H1 (cell line): ENCODE measurements around the gene FBLN2. TPM values are rescaled to one million over a fixed set of nuclear protein-coding genes. Genes with fewer than 3 reads are reported as not detected.

Source experiments
- CTCF ChIA-PET: fragments of 300-600 bp; sonication (Branson Sonifier 250); formaldehyde crosslinking; loops from one replicate; lab custom pipeline; 2021; ENCODE audit not compliant: partially characterized antibody; lab: Charles Lee
- POLR2A ChIA-PET: fragments of 300-600 bp; sonication (Branson Sonifier 250); formaldehyde crosslinking; loops from one replicate; lab custom pipeline; 2021; ENCODE audit warnings: inconsistent platforms; ENCODE audit not compliant: partially characterized antibody; lab: Charles Lee
- DNase-seq, 2 experiments: peaks; one replicate each; pipeline versions ENCODE4 v3.0.0 to v3.0.0-alpha.2; 2010 to 2022; ENCODE audit warnings: low spot score in 2 of 2, low read depth in 1 of 2, mixed read lengths in 1 of 2
- FAIRE-seq: peaks from 2 replicates; lab custom pipeline; 2011; peaks lifted over from hg19 to GRCh38; lab: Jason Lieb, UNC
- H2AFZ ChIP-seq: 2 replicates; pipeline ENCODE4 v1.8.1; 2012; ENCODE audit warnings: low read length, inconsistent platforms
- H2AK5ac ChIP-seq: 2 replicates; pipeline ENCODE4 v1.6.1; 2013; ENCODE audit warnings: low read depth, low read length
- H2BK120ac ChIP-seq: replicated peaks from 2 replicates; pipeline ENCODE3; 2013; ENCODE audit warnings: low read depth, low read length, inconsistent platforms
- H2BK12ac ChIP-seq: 2 replicates; pipeline ENCODE4 v1.6.1; 2013; ENCODE audit warnings: low read depth, low read length
- H2BK15ac ChIP-seq: 2 replicates; pipeline ENCODE4 v1.6.1; 2013; ENCODE audit warnings: low read length
- H2BK20ac ChIP-seq: 2 replicates; pipeline ENCODE4 v1.6.1; 2013; ENCODE audit warnings: low read length
- H2BK5ac ChIP-seq: 2 replicates; pipeline ENCODE4 v1.6.1; 2013; ENCODE audit warnings: low read depth, low read length
- H3K14ac ChIP-seq: 2 replicates; pipeline ENCODE4 v1.6.1; 2013; ENCODE audit warnings: inconsistent platforms; ENCODE audit not compliant: insufficient read length
- H3K18ac ChIP-seq: 2 replicates; pipeline ENCODE4 v1.6.1; 2013; ENCODE audit warnings: low read length; ENCODE audit errors: extremely low read depth
- H3K23ac ChIP-seq: 2 replicates; pipeline ENCODE4 v1.6.1; 2013; ENCODE audit warnings: inconsistent platforms; ENCODE audit not compliant: insufficient read length
- H3K23me2 ChIP-seq: 2 replicates; pipeline ENCODE4 v1.6.1; 2013; ENCODE audit warnings: low read depth, low read length
- H3K27ac ChIP-seq: 2 replicates; pipeline ENCODE4 v1.6.1; 2011; ENCODE audit warnings: low read depth, low read length, inconsistent platforms
- H3K27me3 ChIP-seq, 4 experiments: replicated peaks in 1 of 4; 1 replicate in 1 of 4; 2 replicates in 3 of 4; pipeline versions ENCODE4 v1.6.1 to v1.8.1; 2011 to 2013; ENCODE audit warnings: low read length in 3 of 4, mild to moderate bottlenecking in 3 of 4, inconsistent platforms in 2 of 4, mixed read lengths in 2 of 4, moderate library complexity in 1 of 4; ENCODE audit not compliant: control insufficient read depth in 3 of 4, insufficient read depth in 3 of 4; ENCODE audit errors: extremely low read depth in 1 of 4
- H3K36me3 ChIP-seq, 4 experiments: 2 replicates each; pipeline versions ENCODE4 v1.6.1 to v1.8.1; 2011 to 2013; ENCODE audit warnings: mild to moderate bottlenecking in 4 of 4, low read length in 3 of 4, moderate library complexity in 2 of 4, control low read depth in 1 of 4, inconsistent platforms in 1 of 4; ENCODE audit not compliant: insufficient read depth in 4 of 4, control insufficient read depth in 2 of 4
- H3K4ac ChIP-seq: replicated peaks from 2 replicates; pipeline ENCODE3; 2013; ENCODE audit warnings: low read length, low read depth, mixed read lengths, inconsistent platforms; ENCODE audit not compliant: insufficient read length
- H3K4me1 ChIP-seq, 4 experiments: replicated peaks in 1 of 4; 1 replicate in 1 of 4; 2 replicates in 3 of 4; pipeline versions ENCODE4 v1.6.1 to v1.8.1; 2011 to 2013; ENCODE audit warnings: low read length in 3 of 4, inconsistent platforms in 2 of 4, mixed read lengths in 1 of 4; ENCODE audit not compliant: insufficient read depth in 4 of 4, control insufficient read depth in 3 of 4
- H3K4me2 ChIP-seq, 2 experiments: 2 replicates each; pipeline versions ENCODE4 v1.6.1 to v1.8.1; 2011 to 2013; ENCODE audit warnings: low read depth in 2 of 2, low read length in 2 of 2, control low read depth in 1 of 2, inconsistent platforms in 1 of 2, mild to moderate bottlenecking in 1 of 2; ENCODE audit not compliant: insufficient read depth in 1 of 2
- H3K4me3 ChIP-seq, 4 experiments: fragments of 200-600, 300-600 bp in 1 of 4; sonication (generic), shearing (Covaris generic), sonication (Bioruptor Twin) in 1 of 4; 2 replicates each; pipeline versions ENCODE4 v1.5.1 to v1.8.1; 2011 to 2016; ENCODE audit warnings: low read length in 4 of 4, low read depth in 3 of 4, control low read depth in 2 of 4, inconsistent platforms in 2 of 4, mild to moderate bottlenecking in 2 of 4, mixed read lengths in 1 of 4, moderate library complexity in 1 of 4; ENCODE audit not compliant: insufficient read depth in 2 of 4; ENCODE audit errors: extremely low read depth in 1 of 4
- H3K56ac ChIP-seq: replicated peaks from 2 replicates; pipeline ENCODE3; 2013; ENCODE audit warnings: low read depth, mild to moderate bottlenecking, mixed read lengths, low read length, inconsistent platforms; ENCODE audit not compliant: insufficient read length
- H3K79me1 ChIP-seq: 2 replicates; pipeline ENCODE4 v1.6.1; 2013; ENCODE audit warnings: low read depth, low read length, control low read depth
- H3K79me2 ChIP-seq, 2 experiments: 2 replicates each; pipeline versions ENCODE4 v1.6.1 to v1.8.1; 2012 to 2013; ENCODE audit warnings: low read length in 2 of 2, mild to moderate bottlenecking in 2 of 2, inconsistent platforms in 1 of 2; ENCODE audit not compliant: insufficient read depth in 2 of 2, control insufficient read depth in 1 of 2
- H3K9ac ChIP-seq, 4 experiments: replicated peaks in 1 of 4; 1 replicate in 1 of 4; 2 replicates in 3 of 4; pipeline versions ENCODE4 v1.6.1 to v1.8.1; 2011 to 2013; ENCODE audit warnings: low read depth in 3 of 4, low read length in 3 of 4, control low read depth in 2 of 4, mild to moderate bottlenecking in 2 of 4, moderate library complexity in 2 of 4, inconsistent platforms in 1 of 4; ENCODE audit errors: extremely low read depth in 1 of 4
- H3K9me3 ChIP-seq, 2 experiments: 2 replicates each; pipeline versions ENCODE4 v1.6.1 to v1.8.1; 2012 to 2013; ENCODE audit warnings: mild to moderate bottlenecking in 2 of 2, moderate library complexity in 2 of 2, control low read depth in 1 of 2, inconsistent platforms in 1 of 2, low read depth in 1 of 2, low read length in 1 of 2, mixed read lengths in 1 of 2; ENCODE audit not compliant: insufficient read depth in 2 of 2
- H4K20me1 ChIP-seq, 2 experiments: replicated peaks in 1 of 2; 2 replicates each; pipeline versions ENCODE3 to v1.8.1; 2011 to 2013; ENCODE audit warnings: inconsistent platforms in 2 of 2, low read length in 2 of 2, mild to moderate bottlenecking in 1 of 2; ENCODE audit not compliant: insufficient read depth in 2 of 2, control insufficient read depth in 1 of 2
- H4K5ac ChIP-seq: 2 replicates; pipeline ENCODE4 v1.6.1; 2013; ENCODE audit warnings: low read length, low read depth, mixed read lengths, inconsistent platforms; ENCODE audit not compliant: insufficient read length
- H4K8ac ChIP-seq: 2 replicates; pipeline ENCODE4 v1.8.0; 2013; ENCODE audit warnings: mild to moderate bottlenecking, moderate library complexity, low read length, inconsistent platforms; ENCODE audit not compliant: insufficient read depth; ENCODE audit errors: extremely low read depth
- H4K91ac ChIP-seq: replicated peaks from 2 replicates; pipeline ENCODE3; 2013; ENCODE audit warnings: low read length, mixed read lengths, inconsistent platforms; ENCODE audit not compliant: insufficient read length
- BRCA1 ChIP-seq: IDR thresholded peaks from 2 replicates; pipeline ENCODE4 v1.6.1; 2012; ENCODE audit warnings: low read depth, low read length, improper control_type of control experiment
- CBX8 ChIP-seq: fragments of 300-800, 300-1000 bp; sonication (generic); IDR thresholded peaks from 2 replicates; pipeline ENCODE4 v1.7.1; 2016; ENCODE audit warnings: low read depth, low read length, borderline replicate concordance
- WGBS, 2 experiments: shearing (Covaris generic) in 1 of 2; methylation state at CpG; one replicate each; pipeline versions ENCODE4 v1.1.6 to v1.1.7; 2013 to 2015; ENCODE audit warnings: low lambda C conversion rate in 2 of 2, mixed read lengths in 2 of 2, inconsistent platforms in 1 of 2, low coverage in 1 of 2, missing lambda C conversion rate in 1 of 2; ENCODE audit not compliant: insufficient replicate concordance in 2 of 2, insufficient coverage in 1 of 2, insufficient read length in 1 of 2; ENCODE audit errors: extremely low coverage in 1 of 2, missing lambda C conversion rate in 1 of 2; 5-methylcytosine and 5-hydroxymethylcytosine counted together
- polyA plus RNA-seq, 7 experiments: library from polyadenylated mRNA; depleted of rRNA in 3 of 7; stranded (reverse) in 5 of 7; unstranded in 2 of 7; fragments of >200 nt in 5 of 7; fragments of 200-250 nt in 2 of 7; gene quantifications; 1 replicate in 5 of 7; 2 replicates in 1 of 7; 4 replicates in 1 of 7; pipeline versions ENCODE4 v1.2.1 to v1.2.3, GENCODE V29; 2011 to 2013; ENCODE audit warnings: missing spikeins in 2 of 7, mixed read lengths in 2 of 7
- total RNA-seq: library from RNA; stranded (reverse); fragmentation: NEBNext Ultra II Directional; extraction: Animal tissue kit (Norgen Biotek cat#: 25700); gene quantifications from 2 replicates; pipeline ENCODE4 v1.2.1, GENCODE V29; 2021

FBLN2 gene
- total and polyA plus RNA-seq, 2 of the 8 experiments (the other 6 are each of a cell fraction or from before 2014, with no cell fraction given), result 17.4 to 24.2 TPM

DNA sequence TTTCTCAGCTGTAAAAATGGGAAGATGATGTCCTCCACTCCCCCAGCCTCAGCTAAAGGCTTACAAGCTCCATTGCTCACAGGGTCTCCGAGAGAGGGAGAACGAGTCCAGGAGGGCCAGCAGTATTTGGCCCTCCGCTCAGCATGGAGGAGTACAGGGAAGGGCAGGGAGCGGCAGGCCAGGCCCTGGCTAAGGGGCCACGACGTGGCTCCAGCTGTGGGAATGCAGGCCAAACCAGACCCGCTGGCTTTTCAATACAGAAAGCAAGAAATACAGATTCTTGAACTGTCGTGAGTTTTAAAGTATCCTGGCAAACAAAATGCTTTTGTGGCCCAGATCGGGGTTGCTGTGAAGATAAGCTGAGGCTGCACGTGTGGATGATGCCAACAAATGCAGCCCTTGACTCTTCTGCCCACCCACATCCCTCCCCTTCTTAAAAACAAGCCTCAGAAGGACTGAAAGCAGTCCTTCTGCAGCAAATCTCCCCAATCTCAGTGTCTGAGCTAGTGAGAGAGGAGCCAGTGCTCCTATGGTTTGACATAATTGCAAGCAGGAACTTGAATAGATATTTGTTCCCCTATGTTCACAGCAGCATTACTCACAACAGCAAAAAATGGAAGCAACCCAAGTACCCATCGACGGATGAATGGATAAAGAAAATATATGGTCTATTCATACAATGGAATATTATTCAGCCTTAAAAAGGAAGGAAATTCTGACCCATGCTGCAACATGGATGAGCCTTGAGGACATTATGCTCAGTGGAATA is 18.5 kb upstream of the FBLN2 start:
- H2BK5ac ChIP-seq, result no peak overlapping the region
- ChIA-PET CTCF (interaction anchor here (1.1 to 51.2 kb wide), 6 partner anchors 9 to 127 kb away, joined by 3 to 856 read pairs (median 12); no protein-coding TSS in a partner anchor), POLR2A (no interaction called here)
- H2BK20ac ChIP-seq, result no peak overlapping the region
- no peak overlapping the region for H3K4ac ChIP-seq
- no peaks in the 10 kb centered on the region for H4K20me1 ChIP-seq
- H4K5ac ChIP-seq, result no peak overlapping the region
- no peaks in the 10 kb centered on the region for H3K79me2 ChIP-seq
- no peak overlapping the region for H3K4me3 ChIP-seq
- H3K4me1 ChIP-seq, result peaks cover 0 to 20% (median 12%) of the 10 kb centered on the region in 4 experiments; a peak in 6 of 7 replicates
- H3K23me2 ChIP-seq, result peaks cover 5% of the 10 kb centered on the region; the same call in 1 of the 2 replicates
- no peak overlapping the region for H3K23ac ChIP-seq
- TF ChIP-seq BRCA1 (no peak), CBX8 (no peak)
- H2AK5ac ChIP-seq, result no peak overlapping the region
- no peaks in the 10 kb centered on the region for H3K9me3 ChIP-seq
- DNase-seq (no peak), FAIRE-seq (no peak)
- H2AFZ ChIP-seq, result no peak overlapping the region
- no peak overlapping the region for H3K27ac ChIP-seq
- no peak overlapping the region for H4K8ac ChIP-seq
- WGBS, 2 experiments, result 82% methylated on average over 12 of the region's 12 CpGs; no CpG with 5 or more reads in 1 of the 2 experiments
- H4K91ac ChIP-seq, result no peak overlapping the region
- H3K14ac ChIP-seq, result no peak overlapping the region
- H3K36me3 ChIP-seq, result no peaks in the 10 kb centered on the region
- no peak overlapping the region for H3K56ac ChIP-seq
- H2BK12ac ChIP-seq, result no peak overlapping the region
- no peak overlapping the region for H2BK120ac ChIP-seq
- H3K27me3 ChIP-seq, result no peaks in the 10 kb centered on the region
- H3K4me2 ChIP-seq, result no peak overlapping the region
- peak overlapping the region; percentile 40; the same call in 1 of the 2 replicates for H2BK15ac ChIP-seq
- H3K79me1 ChIP-seq, result no peaks in the 10 kb centered on the region
- H3K18ac ChIP-seq, result no peak overlapping the region
- no peak overlapping the region for H3K9ac ChIP-seq
